Gastrocnemius medialis (tissue), 4 donors: Measurements from ENCODE around the gene CRYBA1. TPM values are rescaled to one million over a fixed set of nuclear protein-coding genes. Genes with fewer than 3 reads are reported as not detected.

ENCODE experiments used
- ATAC-seq, 2 donors: fragments of 150-250 bp; one replicate each; pipeline ENCODE4 v1.9.1; 2016
- DNase-seq, 2 donors: peaks; one replicate each; pipeline ENCODE4 v3.0.0-alpha.2; 2019
- H3K27ac ChIP-seq, 4 donors: fragments of 200-600 bp; sonication (generic); 1 replicate in 1 of 4; 2 replicates in 3 of 4; pipeline ENCODE4 v1.5.1; 2016 to 2018; ENCODE audit warnings: mild to moderate bottlenecking in 2 of 4, moderate library complexity in 1 of 4
- H3K27me3 ChIP-seq, 3 donors: fragments of 200-600 bp; sonication (generic) in 2 of 3; 1 replicate in 1 of 3; 2 replicates in 2 of 3; pipeline versions ENCODE4 v1.5.1 to v1.6.0; 2016 to 2019; ENCODE audit warnings: mild to moderate bottlenecking in 1 of 3, moderate library complexity in 1 of 3
- H3K36me3 ChIP-seq, 2 donors: fragments of 200-600 bp; sonication (generic) in 1 of 2; one replicate each; pipeline ENCODE4 v1.5.1; 2017 to 2018
- H3K4me1 ChIP-seq, 2 donors: fragments of 200-600 bp; sonication (generic) in 1 of 2; one replicate each; pipeline ENCODE4 v1.5.1; 2016 to 2017; ENCODE audit warnings: mild to moderate bottlenecking in 2 of 2
- H3K4me3 ChIP-seq, 4 donors: fragments of 200-600 bp; sonication (generic) in 3 of 4; 1 replicate in 1 of 4; 2 replicates in 3 of 4; pipeline ENCODE4 v1.5.1; 2016 to 2019; ENCODE audit warnings: mild to moderate bottlenecking in 2 of 4
- H3K9me3 ChIP-seq, 3 donors: fragments of 200-600 bp; sonication (generic) in 2 of 3; 1 replicate in 1 of 3; 2 replicates in 2 of 3; pipeline ENCODE4 v1.5.1; 2016 to 2019
- POLR2A ChIP-seq, 2 donors: fragments of 450-650 bp; IDR thresholded peaks; one replicate each; pipeline ENCODE4 v1.6.1; 2017; ENCODE audit warnings: antibody characterized with exemption in 2 of 2, mild to moderate bottlenecking in 2 of 2, moderate library complexity in 2 of 2
- in situ Hi-C, 4 donors: fragments of 200-750 bp; cut with MboI; loops; one replicate each; pipeline versions ENCODE4 v1.15.0 to v1.8.0; 2017; ENCODE audit warnings: low sequenced_read_pairs in 4 of 4
- intact Hi-C: fragments of 100-400 bp; cut with DNase I; formaldehyde crosslinking; loops from one replicate; pipeline ENCODE4 v1.15.1; 2023; ENCODE audit warnings: low total_unique reads
- total RNA-seq, 4 donors: library from RNA; depleted of rRNA; stranded (reverse); fragments of >200 nt; gene quantifications; one replicate each; pipeline versions ENCODE4 v1.1.0 to v1.2.3, GENCODE V29; 2016
- TF ChIP-seq, protein P1 (sequence below), 5 experiments: fragments of 450-650 bp in 3 of 5; fragments of 200-600 bp in 2 of 5; sonication (generic) in 2 of 5; IDR thresholded peaks in 4 of 5; conservative IDR thresholded peaks in 1 of 5; 1 replicate in 4 of 5; 2 replicates in 1 of 5; pipeline ENCODE4 v1.5.1; 2016 to 2019; ENCODE audit warnings: antibody characterized with exemption in 5 of 5, mild to moderate bottlenecking in 3 of 5, moderate library complexity in 3 of 5

The CRYBA1 gene
- total RNA-seq, 4 donors from 2014 or later = not detected

DNA sequence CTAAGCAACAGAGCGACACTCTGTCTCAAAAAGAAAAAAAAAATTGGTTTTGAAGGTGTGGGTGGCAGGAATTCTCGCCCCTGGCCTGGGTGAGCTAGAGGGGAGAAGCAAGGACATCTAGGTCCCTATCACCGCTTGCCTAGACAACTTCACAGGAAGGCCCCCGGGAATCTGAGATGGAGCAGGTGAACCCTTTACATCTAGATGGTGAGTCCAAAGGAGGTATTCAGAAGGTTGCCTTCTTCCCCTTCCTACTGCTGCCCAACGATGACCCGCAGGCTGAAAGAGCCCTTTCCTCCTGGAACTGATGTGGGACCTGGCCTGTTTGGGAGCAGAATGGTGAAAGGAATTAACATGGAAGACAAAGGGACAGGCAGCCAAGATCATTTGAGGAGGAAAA, 1.3 kb upstream of the CRYBA1 start:
- no peak for ATAC-seq
- H3K4me1 ChIP-seq = no peaks in the 10 kb centered on the region
- DNase-seq = no peak
- intact Hi-C loops = no loop called here
- H3K9me3 ChIP-seq = no peaks in the 10 kb centered on the region
- H3K27me3 ChIP-seq = no peaks in the 10 kb centered on the region
- in situ Hi-C loops = no loop called here
- H3K4me3 ChIP-seq = no peak overlapping the region
- H3K27ac ChIP-seq = no peak overlapping the region
- TF ChIP-seq, protein P1, sequence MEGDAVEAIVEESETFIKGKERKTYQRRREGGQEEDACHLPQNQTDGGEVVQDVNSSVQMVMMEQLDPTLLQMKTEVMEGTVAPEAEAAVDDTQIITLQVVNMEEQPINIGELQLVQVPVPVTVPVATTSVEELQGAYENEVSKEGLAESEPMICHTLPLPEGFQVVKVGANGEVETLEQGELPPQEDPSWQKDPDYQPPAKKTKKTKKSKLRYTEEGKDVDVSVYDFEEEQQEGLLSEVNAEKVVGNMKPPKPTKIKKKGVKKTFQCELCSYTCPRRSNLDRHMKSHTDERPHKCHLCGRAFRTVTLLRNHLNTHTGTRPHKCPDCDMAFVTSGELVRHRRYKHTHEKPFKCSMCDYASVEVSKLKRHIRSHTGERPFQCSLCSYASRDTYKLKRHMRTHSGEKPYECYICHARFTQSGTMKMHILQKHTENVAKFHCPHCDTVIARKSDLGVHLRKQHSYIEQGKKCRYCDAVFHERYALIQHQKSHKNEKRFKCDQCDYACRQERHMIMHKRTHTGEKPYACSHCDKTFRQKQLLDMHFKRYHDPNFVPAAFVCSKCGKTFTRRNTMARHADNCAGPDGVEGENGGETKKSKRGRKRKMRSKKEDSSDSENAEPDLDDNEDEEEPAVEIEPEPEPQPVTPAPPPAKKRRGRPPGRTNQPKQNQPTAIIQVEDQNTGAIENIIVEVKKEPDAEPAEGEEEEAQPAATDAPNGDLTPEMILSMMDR (IDR thresholded peaks at IDR 0.05 in 4 of 5, conservative IDR thresholded peaks at IDR 0.05 in 1 of 5) = no peak
- TF ChIP-seq POLR2A (IDR thresholded peaks at IDR 0.05) = no peak
- H3K36me3 ChIP-seq = no peaks in the 10 kb centered on the region

- DNase-seq (no peak), ATAC-seq (no peak)
- Histone ChIP-seq H3K36me3 (no peaks in the 10 kb centered on the region), H3K9me3 (no peaks in the 10 kb centered on the region), H3K4me3 (no peak overlapping the region), H3K27ac (no peak overlapping the region), H3K4me1 (no peaks in the 10 kb centered on the region), H3K27me3 (no peaks in the 10 kb centered on the region)
- TF ChIP-seq POLR2A (IDR thresholded peaks at IDR 0.05) = no peak
- TF ChIP-seq, protein P1 (IDR thresholded peaks at IDR 0.05 in 4 of 5, conservative IDR thresholded peaks at IDR 0.05 in 1 of 5) = no peak
- intact Hi-C loops (no loop called here), in situ Hi-C loops (no loop called here)
These were observed 560 bp downstream of the CRYBA1 start for GRCh38 chr17:29247219-29247618.

- Histone ChIP-seq H3K4me1 (no peaks in the 10 kb centered on the region), H3K27me3 (no peaks in the 10 kb centered on the region), H3K4me3 (no peak overlapping the region), H3K9me3 (no peaks in the 10 kb centered on the region), H3K36me3 (no peaks in the 10 kb centered on the region), H3K27ac (no peak overlapping the region)
- DNase-seq (no peak), ATAC-seq (no peak)
- in situ Hi-C loops (no loop called here), intact Hi-C loops (no loop called here)
- TF ChIP-seq, protein P1 (IDR thresholded peaks at IDR 0.05 in 4 of 5, conservative IDR thresholded peaks at IDR 0.05 in 1 of 5) = no peak
These were observed 2.2 kb downstream of the CRYBA1 start for GRCh38 chr17:29248845-29249244.

DNA sequence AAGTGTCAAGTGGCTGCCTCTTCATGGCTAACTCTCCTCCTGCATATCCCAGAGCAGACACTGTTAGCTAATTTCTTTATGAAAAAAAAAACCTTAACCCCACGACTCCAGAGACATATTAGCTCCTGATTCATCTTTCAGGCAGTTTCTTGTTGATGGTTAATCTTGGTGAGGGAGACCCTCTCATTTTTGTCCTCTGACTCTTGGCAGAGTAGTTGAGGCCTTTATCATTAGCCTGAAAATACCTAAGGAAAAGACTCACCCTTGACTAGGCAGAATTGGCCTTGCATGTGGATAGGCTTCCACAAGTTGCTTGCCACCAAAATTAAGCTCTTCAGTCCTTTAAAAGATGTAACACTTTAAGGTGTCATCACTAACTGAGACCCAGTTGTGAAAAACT, 4.0 kb downstream of the CRYBA1 start:
- DNase-seq (no peak), ATAC-seq (no peak)
- no peaks in the 10 kb centered on the region for H3K9me3 ChIP-seq
- intact Hi-C loops = no loop called here
- no peaks in the 10 kb centered on the region for H3K27me3 ChIP-seq
- no peak overlapping the region for H3K27ac ChIP-seq
- H3K4me3 ChIP-seq = no peak overlapping the region
- H3K36me3 ChIP-seq = no peaks in the 10 kb centered on the region
- peaks cover 0 to 7% of the 10 kb centered on the region in 2 donors for H3K4me1 ChIP-seq
- TF ChIP-seq POLR2A (IDR thresholded peaks at IDR 0.05) = no peak
- TF ChIP-seq, protein P1 (IDR thresholded peaks at IDR 0.05 in 4 of 5, conservative IDR thresholded peaks at IDR 0.05 in 1 of 5) = no peak
- in situ Hi-C loops = no loop called here

- no peak for DNase-seq
- no peak for ATAC-seq
- Histone ChIP-seq H3K4me1 (peaks cover 0 to 7% of the 10 kb centered on the region in 2 donors), H3K36me3 (no peaks in the 10 kb centered on the region), H3K27me3 (no peaks in the 10 kb centered on the region), H3K4me3 (no peak overlapping the region), H3K27ac (no peak overlapping the region), H3K9me3 (no peaks in the 10 kb centered on the region)
- TF ChIP-seq, protein P1 (IDR thresholded peaks at IDR 0.05 in 4 of 5, conservative IDR thresholded peaks at IDR 0.05 in 1 of 5) = no peak
- no peak for TF ChIP-seq POLR2A (IDR thresholded peaks at IDR 0.05)
- in situ Hi-C loops (no loop called here), intact Hi-C loops (no loop called here)
These were observed 4.5 kb downstream of the CRYBA1 start for GRCh38 chr17:29251184-29251583.
